ENCODE measurements around the gene GALNTL6. TPM values are rescaled to one million over a fixed set of nuclear protein-coding genes. Genes with fewer than 3 reads are reported as not detected.

GALNTL6 gene
- total and polyA plus RNA-seq, 2 experiments from 2014 or later = 0.38 to 0.40 TPM

DNA sequence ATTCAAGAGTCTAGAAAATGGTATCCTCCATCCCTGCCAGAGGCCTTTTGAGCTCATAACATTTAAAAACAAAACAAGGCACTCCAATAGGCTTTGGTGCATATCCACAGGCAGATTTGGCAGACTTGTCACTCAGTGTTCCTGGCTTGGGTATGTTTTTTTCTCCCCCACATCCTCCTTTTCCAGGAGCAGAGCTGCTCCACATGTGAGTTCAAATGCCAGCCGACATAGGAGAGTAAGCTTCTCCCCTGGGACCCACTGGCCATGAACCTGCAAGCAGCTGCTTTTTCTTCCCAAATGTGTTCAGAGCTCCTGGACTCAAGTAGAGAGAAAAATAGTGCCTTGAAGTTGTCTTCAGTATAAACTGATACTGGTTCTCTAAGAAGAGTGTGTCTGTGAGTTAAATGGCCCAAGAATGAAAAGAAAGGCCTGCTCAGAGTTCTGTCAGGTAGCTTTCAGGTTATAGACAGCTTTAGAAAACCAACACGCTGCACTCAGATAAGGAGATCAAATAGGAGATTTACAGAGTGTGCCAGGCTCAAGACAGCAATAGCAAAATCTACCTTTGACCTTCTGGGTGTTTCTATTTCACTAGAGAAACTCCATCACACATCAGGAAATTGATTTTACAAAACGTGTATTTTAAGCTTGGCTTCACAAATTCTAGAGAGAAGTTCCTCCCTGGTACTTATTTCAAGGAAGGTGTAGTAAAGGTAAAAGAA lies 1192.9 kb downstream of the GALNTL6 start:
- Histone ChIP-seq H3K9me2 (ENCODE audit: insufficient read depth) (no peaks in the 10 kb centered on the region), H3K79me2 (replicated peaks; ENCODE audit: insufficient read depth) (no peaks in the 10 kb centered on the region), H3K4me3 (no peak overlapping the region), H4K20me1 (replicated peaks; ENCODE audit: insufficient read depth) (no peaks in the 10 kb centered on the region), H3K4me1 (ENCODE audit: insufficient read depth) (no peaks in the 10 kb centered on the region), H2AFZ (0 out of 2 replicates have a peak overlapping the region, but pooled peaks have one; percentile 60), H3F3A (replicated peaks; ENCODE audit: low read depth) (no peaks in the 10 kb centered on the region), H3K4me2 (no peak overlapping the region), H3K27me3 (ENCODE audit: insufficient read depth) (no peaks in the 10 kb centered on the region), H3K36me3 (ENCODE audit: insufficient read depth) (no peaks in the 10 kb centered on the region), H3K27ac (ENCODE audit: low read depth) (no peak overlapping the region)
- DNase-seq (ENCODE audit: low spot score) (no peak), ATAC-seq (no peak)
- no peaks in the 10 kb centered on the region for H3K27me3 Mint-ChIP-seq (ENCODE audit: insufficient read depth, low read depth, poor library complexity)
- H3K4me1 Mint-ChIP-seq = no peaks in the 10 kb centered on the region
- no peak overlapping the region for H3K4me3 Mint-ChIP-seq
- TF ChIP-seq ZNF331 (CRISPR knock-in tag; IDR thresholded peaks at IDR 0.05; ENCODE audit: low read depth) = no peak
- TF ChIP-seq CREB1 (CRISPR knock-in tag; IDR thresholded peaks at IDR 0.05; ENCODE audit: low read depth) = no peak
- no peak for TF ChIP-seq EZH2 (IDR thresholded peaks at IDR 0.05; ENCODE audit: low read depth, unreplicated experiment)
- TF ChIP-seq, protein P1, sequence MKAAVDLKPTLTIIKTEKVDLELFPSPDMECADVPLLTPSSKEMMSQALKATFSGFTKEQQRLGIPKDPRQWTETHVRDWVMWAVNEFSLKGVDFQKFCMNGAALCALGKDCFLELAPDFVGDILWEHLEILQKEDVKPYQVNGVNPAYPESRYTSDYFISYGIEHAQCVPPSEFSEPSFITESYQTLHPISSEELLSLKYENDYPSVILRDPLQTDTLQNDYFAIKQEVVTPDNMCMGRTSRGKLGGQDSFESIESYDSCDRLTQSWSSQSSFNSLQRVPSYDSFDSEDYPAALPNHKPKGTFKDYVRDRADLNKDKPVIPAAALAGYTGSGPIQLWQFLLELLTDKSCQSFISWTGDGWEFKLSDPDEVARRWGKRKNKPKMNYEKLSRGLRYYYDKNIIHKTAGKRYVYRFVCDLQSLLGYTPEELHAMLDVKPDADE (IDR thresholded peaks at IDR 0.05) = no peak
- TF ChIP-seq, protein P2, sequence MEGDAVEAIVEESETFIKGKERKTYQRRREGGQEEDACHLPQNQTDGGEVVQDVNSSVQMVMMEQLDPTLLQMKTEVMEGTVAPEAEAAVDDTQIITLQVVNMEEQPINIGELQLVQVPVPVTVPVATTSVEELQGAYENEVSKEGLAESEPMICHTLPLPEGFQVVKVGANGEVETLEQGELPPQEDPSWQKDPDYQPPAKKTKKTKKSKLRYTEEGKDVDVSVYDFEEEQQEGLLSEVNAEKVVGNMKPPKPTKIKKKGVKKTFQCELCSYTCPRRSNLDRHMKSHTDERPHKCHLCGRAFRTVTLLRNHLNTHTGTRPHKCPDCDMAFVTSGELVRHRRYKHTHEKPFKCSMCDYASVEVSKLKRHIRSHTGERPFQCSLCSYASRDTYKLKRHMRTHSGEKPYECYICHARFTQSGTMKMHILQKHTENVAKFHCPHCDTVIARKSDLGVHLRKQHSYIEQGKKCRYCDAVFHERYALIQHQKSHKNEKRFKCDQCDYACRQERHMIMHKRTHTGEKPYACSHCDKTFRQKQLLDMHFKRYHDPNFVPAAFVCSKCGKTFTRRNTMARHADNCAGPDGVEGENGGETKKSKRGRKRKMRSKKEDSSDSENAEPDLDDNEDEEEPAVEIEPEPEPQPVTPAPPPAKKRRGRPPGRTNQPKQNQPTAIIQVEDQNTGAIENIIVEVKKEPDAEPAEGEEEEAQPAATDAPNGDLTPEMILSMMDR (conservative IDR thresholded peaks at IDR 0.05; ENCODE audit: low read depth in 2 of 2) = no peak
- no peak for TF ChIP-seq NANOG (IDR thresholded peaks at IDR 0.05; ENCODE audit: borderline replicate concordance)
- no peak for TF ChIP-seq POLR2AphosphoS5 (IDR thresholded peaks at IDR 0.05; ENCODE audit: low read depth)
- no peak for TF ChIP-seq EZH2phosphoT487 (IDR thresholded peaks at IDR 0.05; ENCODE audit: unreplicated experiment)
- no peak for TF ChIP-seq JUNB (IDR thresholded peaks at IDR 0.05; ENCODE audit: unreplicated experiment)
- TF ChIP-seq, protein P3, sequence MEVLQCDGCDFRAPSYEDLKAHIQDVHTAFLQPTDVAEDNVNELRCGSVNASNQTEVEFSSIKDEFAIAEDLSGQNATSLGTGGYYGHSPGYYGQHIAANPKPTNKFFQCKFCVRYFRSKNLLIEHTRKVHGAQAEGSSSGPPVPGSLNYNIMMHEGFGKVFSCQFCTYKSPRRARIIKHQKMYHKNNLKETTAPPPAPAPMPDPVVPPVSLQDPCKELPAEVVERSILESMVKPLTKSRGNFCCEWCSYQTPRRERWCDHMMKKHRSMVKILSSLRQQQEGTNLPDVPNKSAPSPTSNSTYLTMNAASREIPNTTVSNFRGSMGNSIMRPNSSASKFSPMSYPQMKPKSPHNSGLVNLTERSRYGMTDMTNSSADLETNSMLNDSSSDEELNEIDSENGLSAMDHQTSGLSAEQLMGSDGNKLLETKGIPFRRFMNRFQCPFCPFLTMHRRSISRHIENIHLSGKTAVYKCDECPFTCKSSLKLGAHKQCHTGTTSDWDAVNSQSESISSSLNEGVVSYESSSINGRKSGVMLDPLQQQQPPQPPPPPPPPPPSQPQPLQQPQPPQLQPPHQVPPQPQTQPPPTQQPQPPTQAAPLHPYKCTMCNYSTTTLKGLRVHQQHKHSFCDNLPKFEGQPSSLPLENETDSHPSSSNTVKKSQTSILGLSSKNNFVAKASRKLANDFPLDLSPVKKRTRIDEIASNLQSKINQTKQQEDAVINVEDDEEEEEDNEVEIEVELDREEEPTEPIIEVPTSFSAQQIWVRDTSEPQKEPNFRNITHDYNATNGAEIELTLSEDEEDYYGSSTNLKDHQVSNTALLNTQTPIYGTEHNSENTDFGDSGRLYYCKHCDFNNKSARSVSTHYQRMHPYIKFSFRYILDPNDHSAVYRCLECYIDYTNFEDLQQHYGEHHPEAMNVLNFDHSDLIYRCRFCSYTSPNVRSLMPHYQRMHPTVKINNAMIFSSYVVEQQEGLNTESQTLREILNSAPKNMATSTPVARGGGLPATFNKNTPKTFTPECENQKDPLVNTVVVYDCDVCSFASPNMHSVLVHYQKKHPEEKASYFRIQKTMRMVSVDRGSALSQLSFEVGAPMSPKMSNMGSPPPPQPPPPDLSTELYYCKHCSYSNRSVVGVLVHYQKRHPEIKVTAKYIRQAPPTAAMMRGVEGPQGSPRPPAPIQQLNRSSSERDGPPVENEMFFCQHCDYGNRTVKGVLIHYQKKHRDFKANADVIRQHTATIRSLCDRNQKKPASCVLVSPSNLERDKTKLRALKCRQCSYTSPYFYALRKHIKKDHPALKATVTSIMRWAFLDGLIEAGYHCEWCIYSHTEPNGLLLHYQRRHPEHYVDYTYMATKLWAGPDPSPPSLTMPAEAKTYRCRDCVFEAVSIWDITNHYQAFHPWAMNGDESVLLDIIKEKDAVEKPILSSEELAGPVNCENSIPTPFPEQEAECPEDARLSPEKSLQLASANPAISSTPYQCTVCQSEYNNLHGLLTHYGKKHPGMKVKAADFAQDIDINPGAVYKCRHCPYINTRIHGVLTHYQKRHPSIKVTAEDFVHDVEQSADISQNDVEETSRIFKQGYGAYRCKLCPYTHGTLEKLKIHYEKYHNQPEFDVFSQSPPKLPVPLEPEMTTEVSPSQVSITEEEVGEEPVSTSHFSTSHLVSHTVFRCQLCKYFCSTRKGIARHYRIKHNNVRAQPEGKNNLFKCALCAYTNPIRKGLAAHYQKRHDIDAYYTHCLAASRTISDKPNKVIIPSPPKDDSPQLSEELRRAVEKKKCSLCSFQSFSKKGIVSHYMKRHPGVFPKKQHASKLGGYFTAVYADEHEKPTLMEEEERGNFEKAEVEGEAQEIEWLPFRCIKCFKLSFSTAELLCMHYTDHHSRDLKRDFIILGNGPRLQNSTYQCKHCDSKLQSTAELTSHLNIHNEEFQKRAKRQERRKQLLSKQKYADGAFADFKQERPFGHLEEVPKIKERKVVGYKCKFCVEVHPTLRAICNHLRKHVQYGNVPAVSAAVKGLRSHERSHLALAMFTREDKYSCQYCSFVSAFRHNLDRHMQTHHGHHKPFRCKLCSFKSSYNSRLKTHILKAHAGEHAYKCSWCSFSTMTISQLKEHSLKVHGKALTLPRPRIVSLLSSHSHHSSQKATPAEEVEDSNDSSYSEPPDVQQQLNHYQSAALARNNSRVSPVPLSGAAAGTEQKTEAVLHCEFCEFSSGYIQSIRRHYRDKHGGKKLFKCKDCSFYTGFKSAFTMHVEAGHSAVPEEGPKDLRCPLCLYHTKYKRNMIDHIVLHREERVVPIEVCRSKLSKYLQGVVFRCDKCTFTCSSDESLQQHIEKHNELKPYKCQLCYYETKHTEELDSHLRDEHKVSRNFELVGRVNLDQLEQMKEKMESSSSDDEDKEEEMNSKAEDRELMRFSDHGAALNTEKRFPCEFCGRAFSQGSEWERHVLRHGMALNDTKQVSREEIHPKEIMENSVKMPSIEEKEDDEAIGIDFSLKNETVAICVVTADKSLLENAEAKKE (CRISPR knock-in tag; IDR thresholded peaks at IDR 0.05) = no peak
- TF ChIP-seq ZNF114 (CRISPR knock-in tag; IDR thresholded peaks at IDR 0.05) = no peak
- no peaks in the 10 kb centered on the region for H3K9me3 Mint-ChIP-seq
- no peaks in the 10 kb centered on the region for H3K36me3 Mint-ChIP-seq (ENCODE audit: low read depth)
- H3K27ac Mint-ChIP-seq = no peak overlapping the region
